SH-SY5Y (cell line): ENCODE data around the gene OTOG.

Experiments used
- GATA2 ChIP-seq: IDR thresholded peaks from 2 replicates; pipeline ENCODE4 v1.6.1; 2011; ENCODE audit warnings: mild to moderate bottlenecking, low read depth, low read length
- GATA3 ChIP-seq: IDR thresholded peaks from 2 replicates; pipeline ENCODE4 v1.6.1; 2011; ENCODE audit warnings: low read depth, mild to moderate bottlenecking, low read length, moderate library complexity

DNA sequence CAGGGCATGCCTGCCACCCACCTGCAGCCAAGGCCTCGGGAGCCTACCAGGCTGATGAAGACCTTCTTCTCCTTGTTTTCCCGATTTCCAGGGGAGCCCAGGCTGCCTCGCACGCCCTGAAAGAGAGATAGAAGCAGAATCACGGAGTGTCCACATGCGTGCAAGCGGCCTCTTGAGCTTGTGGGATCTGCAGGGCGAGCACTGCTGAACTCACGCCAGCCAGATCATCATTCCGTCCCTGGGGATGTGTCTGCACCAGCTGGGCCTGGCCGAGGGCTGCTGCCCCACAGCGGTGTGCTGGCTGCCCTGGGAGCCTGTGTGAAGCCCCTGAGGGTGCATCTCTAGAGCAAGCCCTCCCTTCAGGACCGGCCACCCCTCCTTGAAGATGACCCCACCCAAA is 20.7 kb upstream of the OTOG start:
- TF ChIP-seq GATA3 (no peak), GATA2 (no peak)
